AG04450 (cell line): ENCODE results near the gene NCOA1. TPM values are rescaled to one million over a fixed set of nuclear protein-coding genes. Genes with fewer than 3 reads are reported as not detected.

Experiments
- CTCF ChIA-PET: fragments of 300-600, 350-600 bp; formaldehyde crosslinking; extraction: SDS; loops from one replicate; lab custom pipeline; 2022; ENCODE audit warnings: antibody characterized with exemption, inconsistent platforms; lab: Charles Lee
- POLR2A ChIA-PET: fragments of 350-600 bp; formaldehyde crosslinking; extraction: SDS; loops from one replicate; lab custom pipeline; 2021; ENCODE audit warnings: antibody characterized with exemption, inconsistent platforms; lab: Yijun Ruan, JAX
- DNase-seq: peaks from one replicate; pipeline ENCODE4 v3.0.0-alpha.2; 2011; ENCODE audit warnings: low read depth, low spot score
- H3K27ac ChIP-seq: one replicate; pipeline ENCODE4 v1.5.1; 2012; ENCODE audit warnings: low read depth, low read length, control low read depth
- H3K27me3 ChIP-seq: one replicate; pipeline ENCODE4 v1.6.0; 2012; ENCODE audit warnings: low read length; ENCODE audit not compliant: control insufficient read depth, insufficient read depth
- H3K4me3 ChIP-seq: 2 replicates; pipeline ENCODE4 v1.5.1; 2011; ENCODE audit warnings: mild to moderate bottlenecking, low read depth, low read length, control low read depth
- H3K9me3 ChIP-seq: 2 replicates; pipeline ENCODE4 v1.5.1; 2012; ENCODE audit warnings: low read length; ENCODE audit not compliant: control insufficient read depth, insufficient read depth
- CTCF ChIP-seq: IDR thresholded peaks from 2 replicates; pipeline ENCODE4 v1.5.1; 2011; ENCODE audit warnings: low read depth, low read length, control low read depth, inconsistent platforms
- polyA plus RNA-seq: library from polyadenylated mRNA; depleted of rRNA; stranded (reverse); fragments of >200 nt; gene quantifications from 2 replicates; pipeline ENCODE4 v1.2.3, GENCODE V29; 2011

Gene NCOA1
- polyA plus RNA-seq, 1 experiment: 20.8 TPM

- CTCF ChIA-PET: interaction anchor here (0.7 kb wide), 1 partner anchor 169 kb away, joined by 5 read pairs; no protein-coding TSS in a partner anchor
- POLR2A ChIA-PET: no interaction called here
- no peaks in the 10 kb centered on the region for H3K9me3 ChIP-seq
- DNase-seq: no peak
- no peaks in the 10 kb centered on the region for H3K27me3 ChIP-seq
- H3K4me3 ChIP-seq: no peak overlapping the region
- H3K27ac ChIP-seq: peak overlapping the region; percentile 81
- no peak for TF ChIP-seq CTCF
Observed at GRCh38 chr2:24489465-24490180, 1.4 kb upstream of the NCOA1 start.

- DNase-seq: no peak
- peak overlapping the region; percentile 56 for H3K4me3 ChIP-seq
- H3K27me3 ChIP-seq: no peaks in the 10 kb centered on the region
- H3K9me3 ChIP-seq: no peaks in the 10 kb centered on the region
- TF ChIP-seq CTCF: no peak
- ChIA-PET POLR2A (interaction anchor here (0.7 kb wide), 1 partner anchor 61 kb away, joined by 3 read pairs; no protein-coding TSS in a partner anchor), CTCF (interaction anchor here (0.7 kb wide), 1 partner anchor 169 kb away, joined by 5 read pairs; no protein-coding TSS in a partner anchor)
- peak overlapping the region; percentile 81 for H3K27ac ChIP-seq
Observed at GRCh38 chr2:24490181-24490689, 819 bp upstream of the NCOA1 start.

GRCh38 chr2:24491542-24492420 is 727 bp downstream of the NCOA1 start:
- Histone ChIP-seq H3K27me3 (no peaks in the 10 kb centered on the region), H3K4me3 (peak overlapping the region; percentile 91), H3K9me3 (no peaks in the 10 kb centered on the region), H3K27ac (no peak overlapping the region)
- POLR2A ChIA-PET: interaction anchor here (1.0 to 1.1 kb wide), 2 partner anchors 9 to 301 kb away, joined by 4 read pairs; partner anchors contain the start of genes CENPO and PTRHD1
- TF ChIP-seq CTCF: no peak
- CTCF ChIA-PET: interaction anchor here (1.2 to 1.7 kb wide), 2 partner anchors 10 to 336 kb away, joined by 3 to 7 read pairs; no protein-coding TSS in a partner anchor
- DNase-seq: no peak

- CTCF ChIA-PET: interaction anchor here (1.7 kb wide), 1 partner anchor 335 kb away, joined by 7 read pairs; no protein-coding TSS in a partner anchor
- POLR2A ChIA-PET: no interaction called here
- Histone ChIP-seq H3K9me3 (no peaks in the 10 kb centered on the region), H3K27ac (no peak overlapping the region), H3K4me3 (peak overlapping the region; percentile 91), H3K27me3 (no peaks in the 10 kb centered on the region)
- TF ChIP-seq CTCF: no peak
- DNase-seq: no peak
Observed at GRCh38 chr2:24492421-24493279, 1.6 kb downstream of the NCOA1 start.
